Measurements from ENCODE around the gene HIF3A.

DNA sequence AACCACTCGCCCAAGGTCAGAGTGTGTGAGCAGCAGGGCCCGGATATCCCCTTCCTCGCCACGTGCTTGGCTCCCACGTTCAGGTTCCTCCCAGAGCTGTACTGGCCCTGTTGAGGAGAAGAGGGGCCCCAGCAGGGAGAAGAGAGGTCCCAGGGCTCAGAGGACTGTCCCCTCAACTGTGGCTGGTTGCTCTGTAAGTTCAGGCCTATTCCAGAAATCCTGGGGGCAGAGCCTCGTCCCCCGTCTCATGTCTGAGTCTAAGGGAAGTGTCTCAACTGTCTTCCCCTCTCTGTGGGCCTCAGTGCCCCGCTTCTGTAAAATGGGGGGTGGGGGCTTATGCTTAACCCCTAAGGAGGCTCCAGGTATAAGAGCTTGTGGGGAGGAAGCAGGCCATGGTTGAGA, 53.9 kb downstream of the HIF3A start:
- TF ChIP-seq, protein P1, sequence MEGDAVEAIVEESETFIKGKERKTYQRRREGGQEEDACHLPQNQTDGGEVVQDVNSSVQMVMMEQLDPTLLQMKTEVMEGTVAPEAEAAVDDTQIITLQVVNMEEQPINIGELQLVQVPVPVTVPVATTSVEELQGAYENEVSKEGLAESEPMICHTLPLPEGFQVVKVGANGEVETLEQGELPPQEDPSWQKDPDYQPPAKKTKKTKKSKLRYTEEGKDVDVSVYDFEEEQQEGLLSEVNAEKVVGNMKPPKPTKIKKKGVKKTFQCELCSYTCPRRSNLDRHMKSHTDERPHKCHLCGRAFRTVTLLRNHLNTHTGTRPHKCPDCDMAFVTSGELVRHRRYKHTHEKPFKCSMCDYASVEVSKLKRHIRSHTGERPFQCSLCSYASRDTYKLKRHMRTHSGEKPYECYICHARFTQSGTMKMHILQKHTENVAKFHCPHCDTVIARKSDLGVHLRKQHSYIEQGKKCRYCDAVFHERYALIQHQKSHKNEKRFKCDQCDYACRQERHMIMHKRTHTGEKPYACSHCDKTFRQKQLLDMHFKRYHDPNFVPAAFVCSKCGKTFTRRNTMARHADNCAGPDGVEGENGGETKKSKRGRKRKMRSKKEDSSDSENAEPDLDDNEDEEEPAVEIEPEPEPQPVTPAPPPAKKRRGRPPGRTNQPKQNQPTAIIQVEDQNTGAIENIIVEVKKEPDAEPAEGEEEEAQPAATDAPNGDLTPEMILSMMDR (IDR thresholded peaks at IDR 0.05), result no peak
- TF ChIP-seq POLR2A (IDR thresholded peaks at IDR 0.05) (no peak), POLR2AphosphoS5 (IDR thresholded peaks at IDR 0.05) (no peak), EP300 (IDR thresholded peaks at IDR 0.05) (no peak)

All from gastroesophageal sphincter (tissue), 3 donors.